ENCODE results near the gene DOCK1.

DNA sequence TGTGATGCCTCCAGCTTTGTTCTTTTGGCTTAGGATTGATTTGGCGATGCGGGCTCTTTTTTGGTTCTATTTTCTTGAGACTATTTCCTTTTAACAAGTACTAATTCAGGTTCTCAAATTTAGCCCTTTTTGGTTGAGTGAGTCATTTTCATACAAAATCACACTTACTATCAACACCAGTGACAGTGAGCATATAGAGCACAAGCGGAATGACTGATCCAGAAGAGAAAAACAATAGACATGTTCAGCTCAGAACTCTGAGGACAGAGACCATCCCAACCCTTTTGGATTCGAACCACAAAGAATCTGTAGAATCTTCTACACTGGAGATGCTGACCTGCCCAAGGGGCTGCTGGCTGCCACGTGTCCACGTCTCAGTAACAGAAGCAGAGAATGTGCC lies 347.6 kb downstream of the DOCK1 start:
- TF ChIP-seq EP300 (IDR thresholded peaks at IDR 0.05) (no peak), POLR2A (IDR thresholded peaks at IDR 0.05) (no peak), CTCF (IDR thresholded peaks at IDR 0.05) (no peak)
